GM10248 (cell line): Measurements from ENCODE around the gene IKBIP.

Experiments used
- CTCF ChIA-PET: fragments of 300-600 bp; sonication (Branson Sonifier 250); formaldehyde crosslinking; extraction: SDS; loops from one replicate; lab custom pipeline; 2021; ENCODE audit warnings: antibody characterized with exemption; lab: Yijun Ruan, JAX
- POLR2A ChIA-PET: fragments of 350-650 bp; sonication (Branson Sonifier 250); formaldehyde crosslinking; extraction: SDS; loops from one replicate; lab custom pipeline; 2020; ENCODE audit warnings: antibody characterized with exemption; lab: Yijun Ruan, JAX
- DNase-seq: peaks from one replicate; pipeline ENCODE4 v3.0.0; 2012; ENCODE audit errors: extremely low spot score
- TF ChIP-seq, protein P1 (sequence below): IDR thresholded peaks from 2 replicates; pipeline ENCODE4 v1.5.1; 2012; ENCODE audit warnings: mild to moderate bottlenecking, low read depth; ENCODE audit errors: extremely low read depth, missing control alignments, control extremely low read depth

IKBIP gene

DNA sequence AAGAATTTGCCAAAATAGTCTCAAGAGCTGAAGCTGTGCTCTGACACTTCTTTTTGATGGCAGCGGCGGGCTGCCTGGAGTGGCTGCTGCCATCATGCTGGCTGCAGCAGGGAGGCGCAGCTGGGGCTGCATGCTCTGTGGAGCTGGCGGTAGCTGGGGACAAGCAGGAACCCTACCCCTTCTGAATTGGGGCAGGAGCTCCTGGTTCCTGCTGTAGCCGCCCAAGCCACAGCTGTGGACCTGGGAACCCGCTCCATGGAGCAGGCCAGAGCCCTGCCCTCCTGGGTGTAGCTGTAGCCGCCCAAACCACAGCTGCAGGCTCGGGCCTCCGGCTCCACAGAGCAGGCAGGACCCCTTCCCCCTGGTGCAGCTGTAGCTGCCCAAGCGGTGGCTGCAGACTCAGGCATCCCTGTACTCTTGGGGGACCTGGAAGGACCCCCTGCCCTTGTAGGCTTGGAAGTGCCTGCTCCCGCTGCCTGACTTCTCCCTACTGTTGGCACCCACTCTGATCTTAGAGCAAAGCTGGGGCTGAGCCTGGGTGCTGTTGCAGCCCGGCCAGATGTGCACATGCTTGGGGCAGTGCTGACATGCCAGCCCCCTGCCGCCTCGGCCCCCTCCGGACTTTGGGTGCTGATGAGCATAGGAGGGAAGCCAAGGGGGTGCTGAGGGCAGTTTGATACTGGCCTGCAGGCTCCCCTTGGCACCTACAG, 33.8 kb upstream of the IKBIP start:
- ChIA-PET POLR2A (no interaction called here), CTCF (interaction anchor here (1.0 to 1.1 kb wide), 2 partner anchors 11 kb away, joined by 3 read pairs; no protein-coding TSS in a partner anchor)
- TF ChIP-seq, protein P1, sequence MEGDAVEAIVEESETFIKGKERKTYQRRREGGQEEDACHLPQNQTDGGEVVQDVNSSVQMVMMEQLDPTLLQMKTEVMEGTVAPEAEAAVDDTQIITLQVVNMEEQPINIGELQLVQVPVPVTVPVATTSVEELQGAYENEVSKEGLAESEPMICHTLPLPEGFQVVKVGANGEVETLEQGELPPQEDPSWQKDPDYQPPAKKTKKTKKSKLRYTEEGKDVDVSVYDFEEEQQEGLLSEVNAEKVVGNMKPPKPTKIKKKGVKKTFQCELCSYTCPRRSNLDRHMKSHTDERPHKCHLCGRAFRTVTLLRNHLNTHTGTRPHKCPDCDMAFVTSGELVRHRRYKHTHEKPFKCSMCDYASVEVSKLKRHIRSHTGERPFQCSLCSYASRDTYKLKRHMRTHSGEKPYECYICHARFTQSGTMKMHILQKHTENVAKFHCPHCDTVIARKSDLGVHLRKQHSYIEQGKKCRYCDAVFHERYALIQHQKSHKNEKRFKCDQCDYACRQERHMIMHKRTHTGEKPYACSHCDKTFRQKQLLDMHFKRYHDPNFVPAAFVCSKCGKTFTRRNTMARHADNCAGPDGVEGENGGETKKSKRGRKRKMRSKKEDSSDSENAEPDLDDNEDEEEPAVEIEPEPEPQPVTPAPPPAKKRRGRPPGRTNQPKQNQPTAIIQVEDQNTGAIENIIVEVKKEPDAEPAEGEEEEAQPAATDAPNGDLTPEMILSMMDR, result no peak

DNA sequence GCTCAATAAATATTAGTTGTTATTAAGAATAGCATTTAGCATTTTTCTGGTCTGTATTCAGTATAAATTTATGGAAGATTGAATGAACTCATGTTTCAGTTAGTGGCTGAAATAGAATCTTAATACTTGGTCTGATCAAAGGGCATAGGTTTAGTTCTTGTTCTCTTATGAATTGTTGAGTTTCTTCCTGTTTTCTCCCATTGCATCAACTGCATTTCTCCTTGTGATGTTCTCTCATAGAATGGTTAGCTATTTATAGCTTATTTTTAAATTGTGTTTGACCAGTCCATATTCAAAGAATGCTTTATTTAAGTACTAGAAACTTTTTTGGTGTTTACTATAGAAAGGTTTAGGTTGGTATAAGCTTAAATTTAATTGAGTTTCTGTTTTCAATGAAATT, 30.3 kb upstream of the IKBIP start:
- TF ChIP-seq, protein P1, result no peak
- no peak for DNase-seq
- ChIA-PET POLR2A (no interaction called here), CTCF (interaction anchor here (0.8 to 1.1 kb wide), 4 partner anchors 9 to 16 kb away, joined by 3 to 5 read pairs (median 4); no protein-coding TSS in a partner anchor)

More for the DNA sequence above, 33.8 kb upstream of the IKBIP start:
- no peak for DNase-seq

DNA sequence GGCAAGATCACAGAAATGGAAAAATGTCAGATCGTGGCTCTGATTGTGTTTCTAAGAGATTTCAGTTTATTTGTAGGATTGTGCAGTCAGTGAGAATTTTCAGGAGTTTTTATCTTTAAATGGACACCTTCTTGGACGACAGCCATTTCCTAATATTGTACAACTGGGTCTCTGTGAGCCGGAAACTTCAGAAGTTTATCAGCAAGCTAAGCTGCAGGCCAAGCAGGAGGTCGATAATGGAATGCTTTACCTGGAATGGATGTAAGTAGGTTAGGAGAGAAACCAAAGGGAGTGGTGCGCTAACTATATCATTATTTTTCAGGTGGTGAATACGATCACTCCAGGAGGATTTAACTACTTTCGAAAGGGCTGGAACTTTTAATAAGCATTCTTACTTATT, 26.9 kb upstream of the IKBIP start:
- TF ChIP-seq, protein P1, result no peak
- ChIA-PET CTCF (interaction anchor here (0.9 to 1.4 kb wide), 3 partner anchors 10 to 40 kb away, joined by 3 to 4 read pairs (median 3); no protein-coding TSS in a partner anchor), POLR2A (no interaction called here)
- DNase-seq, result no peak

DNA sequence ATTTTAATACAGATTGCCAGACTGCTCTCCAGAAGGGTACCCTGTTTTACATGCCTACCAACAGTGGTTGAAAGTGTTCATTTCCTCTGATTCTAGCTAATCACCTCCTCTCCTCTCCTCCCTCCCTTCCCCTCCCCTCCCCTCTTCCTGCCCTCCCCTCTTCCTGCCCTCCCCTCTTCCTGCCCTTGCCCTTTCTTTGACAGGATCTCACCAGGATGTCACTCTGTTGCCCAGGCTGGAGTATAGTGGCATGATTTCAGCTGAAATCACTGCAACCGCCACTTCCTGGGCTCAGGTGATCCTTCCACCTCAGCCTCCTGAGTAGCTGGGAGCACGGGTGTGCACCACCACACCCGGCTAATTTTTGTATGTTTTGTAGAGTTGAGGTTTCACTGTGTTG, 25.2 kb upstream of the IKBIP start:
- DNase-seq, result no peak
- CTCF ChIA-PET, result interaction anchor here (0.8 to 1.3 kb wide), 3 partner anchors 10 to 330 kb away, joined by 3 to 4 read pairs (median 3); no protein-coding TSS in a partner anchor
- POLR2A ChIA-PET, result no interaction called here
- TF ChIP-seq, protein P1, result no peak

DNA sequence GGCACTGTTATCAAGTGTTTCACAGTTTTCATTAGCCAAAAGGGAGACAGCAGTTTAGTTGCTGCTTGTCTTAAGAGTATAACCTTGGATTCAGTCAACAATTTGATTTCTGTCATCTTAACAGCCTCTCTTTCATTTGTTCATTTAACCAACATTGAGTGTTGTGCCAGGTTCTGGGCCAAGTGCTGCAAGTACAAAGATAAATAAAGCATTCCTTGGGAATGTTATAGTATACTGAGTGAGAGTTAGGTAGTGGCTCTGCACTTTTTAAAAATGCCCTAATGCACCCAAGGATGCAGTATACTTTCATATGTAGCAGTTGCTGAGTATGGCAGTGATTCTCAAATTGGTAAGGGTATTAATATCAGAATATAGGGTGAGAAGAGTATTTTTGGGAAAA, 15.9 kb upstream of the IKBIP start:
- POLR2A ChIA-PET, result no interaction called here
- CTCF ChIA-PET, result interaction anchor here (1.0 to 1.7 kb wide), 3 partner anchors 9 to 94 kb away, joined by 3 to 4 read pairs (median 3); no protein-coding TSS in a partner anchor
- DNase-seq, result no peak
- TF ChIP-seq, protein P1, result no peak

DNA sequence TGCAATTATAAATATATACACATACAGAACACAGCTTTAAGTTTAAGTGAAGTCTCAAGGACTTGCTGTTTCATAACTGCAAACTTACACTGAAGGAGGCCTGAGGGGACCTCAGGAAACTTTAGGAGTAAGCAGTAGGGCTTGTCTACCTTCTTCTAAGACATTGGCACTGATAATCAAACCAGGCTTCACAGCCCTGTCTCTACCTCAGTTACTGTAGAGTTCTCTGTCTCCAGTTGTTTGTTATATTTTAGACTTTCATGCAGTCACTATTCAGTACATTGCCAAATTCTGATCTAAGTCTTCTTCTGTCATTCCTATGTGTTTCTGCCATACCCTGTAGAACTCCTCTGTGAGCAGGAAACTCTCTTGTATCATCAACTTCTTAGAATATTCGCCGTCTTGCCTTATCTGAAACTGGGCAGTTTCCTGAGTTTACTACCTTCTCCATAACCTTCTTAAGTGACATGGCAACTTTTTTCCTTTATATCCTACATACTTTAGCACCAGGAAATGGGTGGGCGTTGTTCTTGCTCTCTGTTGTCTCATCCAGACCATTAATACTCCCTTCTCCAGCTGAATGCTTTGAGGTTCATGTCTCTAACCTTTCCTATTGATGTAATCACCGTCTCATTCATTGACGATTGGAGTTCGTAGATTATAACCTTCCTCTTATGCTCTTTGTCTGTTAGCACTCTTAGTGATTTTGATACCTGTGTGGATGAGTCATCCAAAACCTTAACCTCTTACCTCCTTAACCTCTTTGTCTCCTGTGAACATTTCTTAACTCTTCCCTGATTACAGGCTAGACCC, 11.9 kb upstream of the IKBIP start:
- POLR2A ChIA-PET, result no interaction called here
- DNase-seq, result peak; percentile 26
- TF ChIP-seq, protein P1, result no peak
- CTCF ChIA-PET, result no interaction called here
